GM12874 (cell line): ENCODE measurements around the gene RBFA.
A peak's percentile ranks its signal among the peaks of the same experiment; 100 is the strongest.

Source experiments
- CTCF ChIP-seq: IDR thresholded peaks from 2 replicates; pipeline ENCODE4 v1.5.1; 2011; ENCODE audit warnings: low read depth, mild to moderate bottlenecking, control low read depth, low read length, moderate library complexity; ENCODE audit not compliant: insufficient read depth

RBFA gene

GRCh38 chr18:80012714-80013113 is 21.5 kb upstream of the RBFA start:
- no peak for TF ChIP-seq CTCF

- TF ChIP-seq CTCF: no peak
These were observed 11.6 kb upstream of the RBFA start for GRCh38 chr18:80022613-80023012.

DNA sequence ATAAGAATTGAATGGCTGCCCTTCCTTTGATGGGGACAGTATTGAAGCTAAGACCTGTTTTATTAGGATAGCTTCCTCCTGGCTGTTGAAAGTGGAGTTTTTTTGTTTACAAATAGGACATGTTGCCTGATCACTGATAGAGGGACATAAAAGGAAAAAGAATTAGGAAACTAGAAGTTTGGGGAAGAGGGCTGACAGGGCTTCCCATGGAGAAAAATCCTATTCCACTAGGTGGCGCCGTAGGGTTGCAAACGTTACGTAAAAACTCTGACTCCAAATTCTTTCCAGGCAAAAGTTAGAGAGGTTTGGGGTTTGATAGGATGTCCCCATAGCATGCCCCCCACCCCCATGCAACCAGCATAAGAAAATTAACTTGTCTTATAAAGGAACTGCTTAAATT is 11.1 kb upstream of the RBFA start:
- TF ChIP-seq CTCF: peak; percentile 40

DNA sequence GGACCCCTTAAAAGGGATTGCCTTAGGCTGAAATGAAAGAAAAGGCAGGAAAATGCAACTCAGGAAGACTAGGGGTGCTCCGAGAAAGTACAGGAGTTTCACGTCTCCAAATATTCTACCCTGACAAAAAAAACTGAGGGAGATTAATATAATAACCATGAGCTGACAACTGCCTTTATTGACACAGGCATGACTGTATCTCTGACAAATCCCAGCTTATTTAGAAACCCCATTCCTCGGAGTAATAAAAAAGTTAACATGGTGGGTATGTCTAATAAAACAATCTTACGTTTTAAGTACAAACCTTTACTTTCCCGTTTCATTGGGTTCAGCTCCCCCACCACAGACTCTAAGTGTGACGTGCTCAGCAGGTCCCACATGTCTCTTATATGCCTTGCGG is 7.9 kb upstream of the RBFA start:
- TF ChIP-seq CTCF: no peak

GRCh38 chr18:80029690-80030089 is 4.5 kb upstream of the RBFA start:
- no peak for TF ChIP-seq CTCF

- TF ChIP-seq CTCF: no peak
These were observed 810 bp upstream of the RBFA start for GRCh38 chr18:80033181-80034067.

GRCh38 chr18:80034852-80035406 is 695 bp downstream of the RBFA start:
- no peak for TF ChIP-seq CTCF
